A673 (cell line): Measurements from ENCODE around the gene MCIDAS. TPM values are rescaled to one million over a fixed set of nuclear protein-coding genes. Genes with fewer than 3 reads are reported as not detected.

ENCODE experiments used
- BruUV-seq: library from RNA; stranded (reverse); fragments of 400-500 nt; replicated peaks from 2 replicates; lab custom pipeline; 2021; lab: Mats Ljungman, UMichigan
- CTCF ChIA-PET: fragments of 300-600 bp; sonication (Branson Sonifier 250); formaldehyde crosslinking; loops from one replicate; lab custom pipeline; 2022; ENCODE audit warnings: antibody characterized with exemption; lab: Charles Lee
- POLR2A ChIA-PET: fragments of 300-600 bp; sonication (Branson Sonifier 250); formaldehyde crosslinking; loops from one replicate; lab custom pipeline; 2022; ENCODE audit warnings: antibody characterized with exemption; ENCODE audit not compliant: low non-redundant PET; lab: Charles Lee
- DNase-seq: peaks from one replicate; pipeline ENCODE4 v3.0.0-alpha.2; 2015; ENCODE audit warnings: low spot score
- H3K27ac ChIP-seq: fragments of 200-600 bp; sonication (generic); 2 replicates; pipeline ENCODE4 v1.5.1; 2016; ENCODE audit warnings: mixed run types, low read depth, mild to moderate bottlenecking, mixed read lengths, antibody characterized with exemption, low read length; ENCODE audit not compliant: poor library complexity, severe bottlenecking
- H3K27me3 ChIP-seq: fragments of 200-600 bp; sonication (generic); replicated peaks from 2 replicates; pipeline ENCODE4 v1.6.1; 2017; ENCODE audit warnings: mixed run types, low read depth, mild to moderate bottlenecking, mixed read lengths, antibody characterized with exemption, low read length; ENCODE audit not compliant: insufficient read depth, poor library complexity
- H3K36me3 ChIP-seq: fragments of 200-600 bp; sonication (generic); 2 replicates; pipeline ENCODE4 v1.6.1; 2016; ENCODE audit warnings: mixed run types, mild to moderate bottlenecking, mixed read lengths, antibody characterized with exemption, low read length; ENCODE audit not compliant: insufficient read depth, poor library complexity, severe bottlenecking
- H3K4me1 ChIP-seq: fragments of 200-600 bp; sonication (generic); 2 replicates; pipeline ENCODE4 v1.6.1; 2017; ENCODE audit warnings: mixed run types, mild to moderate bottlenecking, mixed read lengths, antibody characterized with exemption, low read length; ENCODE audit not compliant: insufficient read depth, poor library complexity, severe bottlenecking
- H3K4me3 ChIP-seq: fragments of 200-600 bp; sonication (generic); 2 replicates; pipeline ENCODE4 v1.5.1; 2016; ENCODE audit warnings: low read depth, mixed run types, mild to moderate bottlenecking, mixed read lengths, low read length; ENCODE audit not compliant: poor library complexity, severe bottlenecking
- H3K9me3 ChIP-seq: fragments of 200-600 bp; sonication (generic); 2 replicates; pipeline ENCODE4 v1.6.1; 2016; ENCODE audit warnings: mixed run types, low read depth, mild to moderate bottlenecking, mixed read lengths, antibody characterized with exemption, low read length; ENCODE audit not compliant: poor library complexity, severe bottlenecking
- EZH2 ChIP-seq: fragments of 200-600 bp; sonication (generic); IDR thresholded peaks from 2 replicates; pipeline ENCODE4 v1.6.1; 2017; ENCODE audit warnings: borderline replicate concordance, low read depth, mild to moderate bottlenecking, mixed read lengths, antibody characterized with exemption, low read length; ENCODE audit not compliant: poor library complexity, severe bottlenecking
- intact Hi-C: fragments of 100-400 bp; cut with micrococcal nuclease; formaldehyde crosslinking; loops from one replicate; pipeline ENCODE4 v1.10.0; 2022; ENCODE audit not compliant: unreplicated experiment
- total RNA-seq: library from RNA; stranded (reverse); gene quantifications from 2 replicates; pipeline ENCODE4 v1.2.3, GENCODE V29; 2021
- TF ChIP-seq, protein P1 (sequence below): fragments of 300-800, 200-600 bp; sonication (generic); conservative IDR thresholded peaks from 2 replicates; pipeline ENCODE4 v1.5.1; 2017; ENCODE audit warnings: low read depth, mild to moderate bottlenecking, antibody characterized with exemption, low read length, moderate library complexity, mixed read lengths

MCIDAS gene
- total RNA-seq, 1 experiment from 2014 or later: 0.47 TPM

- ChIA-PET POLR2A (no interaction called here), CTCF (no interaction called here)
- no peak for DNase-seq
- peaks cover 30% of the 10 kb centered on the region for H3K27me3 ChIP-seq
- no peak overlapping the region for H3K4me3 ChIP-seq
- H3K4me1 ChIP-seq: no peaks in the 10 kb centered on the region
- H3K36me3 ChIP-seq: no peaks in the 10 kb centered on the region
- intact Hi-C loops: no loop called here
- TF ChIP-seq, protein P1, sequence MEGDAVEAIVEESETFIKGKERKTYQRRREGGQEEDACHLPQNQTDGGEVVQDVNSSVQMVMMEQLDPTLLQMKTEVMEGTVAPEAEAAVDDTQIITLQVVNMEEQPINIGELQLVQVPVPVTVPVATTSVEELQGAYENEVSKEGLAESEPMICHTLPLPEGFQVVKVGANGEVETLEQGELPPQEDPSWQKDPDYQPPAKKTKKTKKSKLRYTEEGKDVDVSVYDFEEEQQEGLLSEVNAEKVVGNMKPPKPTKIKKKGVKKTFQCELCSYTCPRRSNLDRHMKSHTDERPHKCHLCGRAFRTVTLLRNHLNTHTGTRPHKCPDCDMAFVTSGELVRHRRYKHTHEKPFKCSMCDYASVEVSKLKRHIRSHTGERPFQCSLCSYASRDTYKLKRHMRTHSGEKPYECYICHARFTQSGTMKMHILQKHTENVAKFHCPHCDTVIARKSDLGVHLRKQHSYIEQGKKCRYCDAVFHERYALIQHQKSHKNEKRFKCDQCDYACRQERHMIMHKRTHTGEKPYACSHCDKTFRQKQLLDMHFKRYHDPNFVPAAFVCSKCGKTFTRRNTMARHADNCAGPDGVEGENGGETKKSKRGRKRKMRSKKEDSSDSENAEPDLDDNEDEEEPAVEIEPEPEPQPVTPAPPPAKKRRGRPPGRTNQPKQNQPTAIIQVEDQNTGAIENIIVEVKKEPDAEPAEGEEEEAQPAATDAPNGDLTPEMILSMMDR: no peak
- no peak for TF ChIP-seq EZH2
- no TSS peak for BruUV-seq
- no peaks in the 10 kb centered on the region for H3K9me3 ChIP-seq
- H3K27ac ChIP-seq: no peak overlapping the region
Measured at GRCh38 chr5:55191165-55191564, 36.0 kb downstream of the MCIDAS start.

DNA sequence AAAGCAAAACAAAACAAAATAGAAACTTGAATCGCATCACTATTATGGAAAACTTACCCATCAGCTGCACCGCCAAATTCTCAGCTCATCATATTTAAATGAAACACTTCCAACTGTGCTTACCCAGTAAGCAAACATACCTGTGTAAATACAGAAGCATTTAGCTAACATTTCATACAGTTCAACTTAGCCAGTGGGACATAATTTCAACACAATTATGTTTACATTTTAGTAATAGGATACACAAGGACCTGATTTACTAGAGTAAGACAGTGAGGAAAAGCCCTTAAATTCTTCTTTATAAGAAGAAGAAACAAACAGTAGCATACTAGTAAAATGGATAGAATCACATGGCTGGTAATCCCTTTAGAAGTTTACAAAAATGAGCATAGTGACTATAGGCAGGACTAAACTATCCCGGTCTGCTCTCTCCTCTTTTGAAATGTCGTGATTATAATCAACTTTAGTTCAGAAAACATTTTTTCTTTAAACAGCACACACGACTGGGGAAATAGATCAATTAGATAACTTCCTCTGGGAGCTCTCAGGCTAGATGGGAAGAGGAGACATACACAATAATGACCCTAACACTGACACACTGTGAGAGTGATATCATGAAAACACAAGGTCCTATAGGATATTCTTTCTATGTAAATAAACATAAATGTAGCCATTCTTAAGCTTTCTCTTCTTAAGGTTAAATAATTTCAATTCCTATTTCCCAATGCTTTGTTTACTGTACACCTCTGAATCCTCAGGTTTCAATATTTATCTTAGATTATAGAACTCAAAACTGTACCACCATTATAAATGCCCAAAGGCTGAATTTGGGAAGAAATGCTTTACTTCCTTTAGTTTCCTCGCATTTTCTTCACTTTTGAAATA, 38.2 kb downstream of the MCIDAS start:
- no peak for DNase-seq
- Histone ChIP-seq H3K27ac (no peak overlapping the region), H3K36me3 (no peaks in the 10 kb centered on the region), H3K9me3 (no peaks in the 10 kb centered on the region), H3K27me3 (peaks cover 21% of the 10 kb centered on the region), H3K4me1 (no peaks in the 10 kb centered on the region), H3K4me3 (no peak overlapping the region)
- no TSS peak for BruUV-seq
- intact Hi-C loops: no loop called here
- POLR2A ChIA-PET: interaction anchor here (0.5 to 0.7 kb wide), 2 partner anchors 543 to 724 kb away, joined by 3 to 5 read pairs; no protein-coding TSS in a partner anchor
- CTCF ChIA-PET: no interaction called here
- TF ChIP-seq, protein P1: no peak
- no peak for TF ChIP-seq EZH2

DNA sequence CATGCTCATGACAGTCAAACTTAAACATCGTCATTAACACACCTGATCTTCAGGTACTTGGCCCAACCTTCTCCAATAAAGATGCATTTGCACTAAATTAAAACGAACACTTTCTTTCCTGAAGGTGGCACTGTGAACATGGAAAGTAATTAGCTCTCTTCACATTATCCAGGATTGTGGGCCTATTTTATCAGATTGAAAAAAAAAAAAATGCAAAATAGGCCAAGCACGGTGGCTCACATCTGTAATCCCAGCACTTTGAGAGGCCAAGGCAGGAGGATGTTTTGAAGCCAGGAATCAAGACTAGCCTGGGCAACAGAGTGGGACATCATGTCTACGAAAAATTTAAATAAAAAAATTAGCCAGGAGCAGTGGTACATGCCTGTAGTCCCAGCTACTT, 39.7 kb downstream of the MCIDAS start:
- POLR2A ChIA-PET: interaction anchor here (0.6 kb wide), 2 partner anchors 520 to 1077 kb away, joined by 4 to 10 read pairs; no protein-coding TSS in a partner anchor
- Histone ChIP-seq H3K36me3 (no peaks in the 10 kb centered on the region), H3K27me3 (peaks cover 17% of the 10 kb centered on the region), H3K27ac (no peak overlapping the region), H3K4me1 (no peaks in the 10 kb centered on the region), H3K9me3 (no peaks in the 10 kb centered on the region), H3K4me3 (no peak overlapping the region)
- CTCF ChIA-PET: interaction anchor here (0.7 to 1.0 kb wide), 2 partner anchors 11 to 1212 kb away, joined by 4 to 5 read pairs; no protein-coding TSS in a partner anchor
- peak; percentile 44 for DNase-seq
- TF ChIP-seq, protein P1: peak; percentile 51
- no peak for TF ChIP-seq EZH2
- BruUV-seq: no TSS peak
- intact Hi-C loops: no loop called here
